Measurements from ENCODE around the gene CLIC4.
A peak's percentile ranks its signal among the peaks of the same experiment; 100 is the strongest.

The CLIC4 gene

DNA sequence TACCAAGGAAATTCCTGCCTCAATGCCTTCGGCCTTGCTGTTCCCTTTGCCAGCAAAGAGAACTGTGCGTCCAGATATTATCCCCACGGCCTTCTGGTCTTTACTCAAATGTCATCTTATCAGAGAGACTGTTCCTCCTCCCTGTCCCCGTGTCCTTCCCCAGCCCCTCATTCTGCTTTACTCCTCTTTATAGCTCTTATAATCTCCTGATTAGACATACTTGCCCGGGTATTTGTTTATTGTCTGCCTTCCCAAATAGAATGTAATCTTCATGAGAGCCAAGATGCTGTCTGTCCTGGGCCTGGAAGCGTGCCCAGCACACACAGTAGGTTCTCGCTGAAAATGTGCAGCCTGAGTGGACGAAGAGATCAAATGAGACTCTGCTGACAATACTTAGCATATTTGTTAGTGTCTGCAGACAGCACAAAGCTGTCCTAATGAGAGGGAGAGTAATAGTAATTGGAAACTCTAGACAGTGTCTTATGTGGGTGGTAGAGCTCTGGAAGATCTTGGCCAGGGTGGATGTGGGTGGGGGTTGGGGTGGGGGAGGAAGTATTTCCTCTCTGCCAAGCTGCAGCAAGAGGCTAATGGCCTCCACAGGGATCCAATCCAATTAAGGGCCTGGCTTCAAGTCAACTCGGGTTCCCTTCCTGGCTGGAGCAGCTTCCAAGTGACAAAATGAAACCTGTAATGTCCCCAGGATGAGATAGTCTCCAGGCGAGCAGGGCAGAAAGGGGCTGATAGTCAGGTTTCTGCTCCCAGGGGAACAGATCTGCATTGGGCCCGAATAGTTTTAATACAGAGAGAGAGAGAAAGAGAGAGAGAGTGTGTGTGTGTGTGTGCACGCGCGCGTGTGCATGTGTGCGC lies 9.5 kb upstream of the CLIC4 start:
- Histone ChIP-seq H3K27ac (ENCODE audit: low read depth, low read length, severe bottlenecking) (peak overlapping the region; percentile 75), H3K4me1 (ENCODE audit: control insufficient read depth, insufficient read depth, low read length, poor library complexity, severe bottlenecking) (peaks cover 14% of the 10 kb centered on the region), H3K36me3 (ENCODE audit: control insufficient read depth, insufficient read depth, low read length) (no peaks in the 10 kb centered on the region), H3K4me3 (ENCODE audit: extremely low read depth, insufficient read depth, low read length, poor library complexity, severe bottlenecking) (no peak overlapping the region), H3K9me3 (ENCODE audit: control insufficient read depth, low read length) (no peaks in the 10 kb centered on the region)
- WGBS, 2 experiments (ENCODE audit: insufficient coverage in 2 of 2): 58 to 68% methylated on average over 10 to 16 of the region's 16 CpGs

DNA sequence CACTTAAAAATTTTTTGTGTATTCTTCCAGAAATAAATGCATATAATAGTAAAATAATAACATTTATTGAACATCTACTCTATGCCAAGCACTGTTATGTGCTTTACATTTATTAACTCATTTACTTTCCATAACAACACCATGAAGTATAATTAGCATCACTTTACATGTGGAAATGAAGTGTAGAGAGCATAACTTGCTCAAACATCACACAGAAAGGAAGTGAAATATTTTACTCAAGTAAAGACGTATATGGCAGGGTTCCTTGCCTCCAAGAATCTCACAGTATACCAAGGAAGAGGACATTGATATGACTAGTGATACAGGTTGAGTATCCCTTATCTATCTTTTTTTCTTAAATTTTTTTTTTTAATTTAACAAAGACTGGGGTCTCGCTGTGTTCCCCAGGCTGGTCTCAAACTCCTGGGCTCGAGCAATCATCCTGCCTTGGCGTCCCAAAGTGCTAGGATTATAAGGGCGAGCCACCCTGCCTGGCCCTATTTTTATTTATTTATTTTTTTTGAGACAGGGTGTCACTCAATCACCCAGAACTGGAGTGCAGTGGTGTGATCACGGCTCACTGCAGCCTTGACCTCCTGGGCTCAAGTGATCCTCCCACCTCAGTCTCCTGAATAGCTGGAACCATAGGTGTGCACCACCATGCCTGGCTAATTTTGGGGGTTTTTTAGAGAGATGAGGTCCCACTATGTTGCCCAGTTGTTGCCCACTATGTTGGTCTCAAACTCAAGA lies 7.7 kb upstream of the CLIC4 start:
- Histone ChIP-seq H3K36me3 (ENCODE audit: control insufficient read depth, insufficient read depth, low read length) (no peaks in the 10 kb centered on the region), H3K4me1 (ENCODE audit: control insufficient read depth, insufficient read depth, low read length, poor library complexity, severe bottlenecking) (peaks cover 17% of the 10 kb centered on the region), H3K27ac (ENCODE audit: low read depth, low read length, severe bottlenecking) (no peak overlapping the region), H3K9me3 (ENCODE audit: control insufficient read depth, low read length) (no peaks in the 10 kb centered on the region), H3K4me3 (ENCODE audit: extremely low read depth, insufficient read depth, low read length, poor library complexity, severe bottlenecking) (no peak overlapping the region)
- WGBS, 2 experiments (ENCODE audit: insufficient coverage in 2 of 2): 80 to 100% methylated on average over 1 of the region's 6 CpGs

DNA sequence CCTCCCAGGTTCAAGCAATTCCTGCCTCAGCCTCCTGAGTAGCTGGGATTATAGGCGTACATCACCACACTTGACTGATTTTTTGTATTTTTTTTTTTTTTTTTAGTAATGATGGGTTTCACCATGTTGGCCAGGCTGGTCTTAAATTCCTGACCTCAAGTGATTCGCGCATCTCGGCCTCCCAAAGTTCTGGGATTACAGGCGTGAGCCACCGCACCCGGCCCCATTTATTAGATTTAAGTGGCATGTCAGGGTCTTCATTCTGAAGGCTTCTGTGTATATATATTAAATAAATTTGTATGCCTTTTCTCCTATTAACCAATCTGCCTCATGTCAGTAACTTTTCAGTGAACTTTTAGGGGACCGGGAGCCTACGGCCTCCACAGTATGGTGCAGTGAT lies 6.0 kb upstream of the CLIC4 start:
- H3K4me3 ChIP-seq (ENCODE audit: extremely low read depth, insufficient read depth, low read length, poor library complexity, severe bottlenecking): no peak overlapping the region
- no peak overlapping the region for H3K27ac ChIP-seq (ENCODE audit: low read depth, low read length, severe bottlenecking)
- no peaks in the 10 kb centered on the region for H3K36me3 ChIP-seq (ENCODE audit: control insufficient read depth, insufficient read depth, low read length)
- 86 to 93% methylated on average over 2 to 5 of the region's 9 CpGs for WGBS, 2 experiments (ENCODE audit: insufficient coverage in 2 of 2)
- no peaks in the 10 kb centered on the region for H3K9me3 ChIP-seq (ENCODE audit: control insufficient read depth, low read length)
- H3K4me1 ChIP-seq (ENCODE audit: control insufficient read depth, insufficient read depth, low read length, poor library complexity, severe bottlenecking): peaks cover 32% of the 10 kb centered on the region

DNA sequence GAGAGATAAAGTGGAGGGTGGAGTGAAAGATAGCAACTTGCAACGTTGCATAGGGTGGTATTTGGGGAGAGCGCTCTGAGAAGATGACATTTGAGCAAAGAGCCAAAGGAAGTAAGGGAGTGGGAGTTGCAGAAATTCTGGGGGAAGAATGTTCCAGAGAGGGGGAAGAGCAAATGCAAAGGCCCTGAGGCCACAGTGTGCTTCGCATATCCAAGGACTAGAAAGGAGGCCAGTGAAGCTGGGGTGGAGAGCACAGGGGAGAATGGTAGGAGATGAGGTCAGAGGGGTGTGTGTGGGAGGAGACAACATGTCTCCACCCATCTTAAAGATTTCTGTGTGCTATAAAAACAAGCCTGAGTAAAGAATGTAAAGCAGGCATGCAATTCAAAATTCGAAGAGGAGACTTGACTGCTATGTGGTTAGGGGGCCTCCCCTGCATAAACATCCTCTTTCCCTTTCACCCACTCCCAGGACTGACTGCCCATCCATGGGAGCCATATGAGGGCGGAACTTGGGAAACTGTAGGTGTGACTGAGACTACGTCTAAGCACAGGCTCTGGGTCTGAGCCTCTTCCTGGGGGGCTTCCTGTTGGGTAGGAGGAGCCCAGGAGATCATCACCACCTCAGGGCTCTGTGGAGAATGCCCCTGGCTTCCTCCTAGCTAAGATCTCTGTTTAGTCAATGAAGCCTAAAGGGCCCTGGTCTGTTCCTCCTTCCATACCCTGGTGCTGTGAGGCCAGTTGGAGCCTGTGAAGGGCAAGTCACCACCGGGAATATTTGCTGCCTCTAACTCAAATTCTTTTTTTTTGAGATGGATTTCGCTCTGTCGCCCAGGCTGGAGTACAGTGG lies 2.9 kb upstream of the CLIC4 start:
- Histone ChIP-seq H3K4me3 (ENCODE audit: extremely low read depth, insufficient read depth, low read length, poor library complexity, severe bottlenecking) (no peak overlapping the region), H3K4me1 (ENCODE audit: control insufficient read depth, insufficient read depth, low read length, poor library complexity, severe bottlenecking) (peaks cover 20% of the 10 kb centered on the region), H3K27ac (ENCODE audit: low read depth, low read length, severe bottlenecking) (peak overlapping the region; percentile 81), H3K36me3 (ENCODE audit: control insufficient read depth, insufficient read depth, low read length) (peaks cover 3% of the 10 kb centered on the region), H3K9me3 (ENCODE audit: control insufficient read depth, low read length) (no peaks in the 10 kb centered on the region)
- WGBS, 2 experiments (ENCODE audit: insufficient coverage in 2 of 2): 68 to 74% methylated on average over 8 of the region's 9 CpGs

DNA sequence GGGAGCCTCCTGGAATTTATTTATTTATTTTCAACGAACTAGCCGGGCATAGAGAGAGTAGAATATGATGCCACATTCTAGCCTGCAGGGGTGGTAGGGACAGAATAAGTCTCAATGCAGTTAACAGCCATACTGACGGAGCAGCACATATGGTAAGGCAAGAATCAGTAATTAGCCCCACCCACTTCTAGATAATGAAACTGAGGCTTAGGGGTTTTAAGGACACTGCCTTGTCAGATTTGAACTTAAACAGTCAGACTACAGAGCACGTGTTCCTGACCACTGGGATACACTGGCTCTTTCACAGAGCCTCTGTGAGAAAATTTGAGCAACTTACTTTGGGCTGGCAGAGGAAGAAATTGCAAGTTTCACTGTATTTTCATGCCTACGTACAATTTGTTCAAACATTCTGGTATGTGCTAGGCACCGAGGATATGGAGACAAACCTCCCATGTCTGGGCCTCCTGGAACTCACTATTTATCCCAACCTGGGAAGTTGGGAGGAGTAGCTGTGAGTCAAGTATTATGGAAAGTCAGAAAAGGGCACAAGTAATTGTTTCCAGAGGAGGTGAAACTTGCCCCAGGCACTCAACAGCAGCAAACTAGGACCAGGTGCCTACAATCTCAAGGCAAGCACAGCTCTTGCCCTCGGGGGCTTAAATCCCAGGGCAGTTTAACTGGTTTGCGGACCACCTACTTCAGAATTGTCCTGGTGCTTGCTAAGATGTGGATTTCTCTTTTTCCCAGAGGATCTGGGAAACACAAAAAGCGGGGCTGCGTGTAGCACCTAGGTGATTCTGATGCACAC lies 1.6 kb upstream of the CLIC4 start:
- peaks cover 26% of the 10 kb centered on the region for H3K4me1 ChIP-seq (ENCODE audit: control insufficient read depth, insufficient read depth, low read length, poor library complexity, severe bottlenecking)
- H3K27ac ChIP-seq (ENCODE audit: low read depth, low read length, severe bottlenecking): peak overlapping the region; percentile 74
- H3K4me3 ChIP-seq (ENCODE audit: extremely low read depth, insufficient read depth, low read length, poor library complexity, severe bottlenecking): no peak overlapping the region
- H3K36me3 ChIP-seq (ENCODE audit: control insufficient read depth, insufficient read depth, low read length): peaks cover 14% of the 10 kb centered on the region
- 67 to 74% methylated on average over 9 to 10 of the region's 10 CpGs for WGBS, 2 experiments (ENCODE audit: insufficient coverage in 2 of 2)
- H3K9me3 ChIP-seq (ENCODE audit: control insufficient read depth, low read length): no peaks in the 10 kb centered on the region

DNA sequence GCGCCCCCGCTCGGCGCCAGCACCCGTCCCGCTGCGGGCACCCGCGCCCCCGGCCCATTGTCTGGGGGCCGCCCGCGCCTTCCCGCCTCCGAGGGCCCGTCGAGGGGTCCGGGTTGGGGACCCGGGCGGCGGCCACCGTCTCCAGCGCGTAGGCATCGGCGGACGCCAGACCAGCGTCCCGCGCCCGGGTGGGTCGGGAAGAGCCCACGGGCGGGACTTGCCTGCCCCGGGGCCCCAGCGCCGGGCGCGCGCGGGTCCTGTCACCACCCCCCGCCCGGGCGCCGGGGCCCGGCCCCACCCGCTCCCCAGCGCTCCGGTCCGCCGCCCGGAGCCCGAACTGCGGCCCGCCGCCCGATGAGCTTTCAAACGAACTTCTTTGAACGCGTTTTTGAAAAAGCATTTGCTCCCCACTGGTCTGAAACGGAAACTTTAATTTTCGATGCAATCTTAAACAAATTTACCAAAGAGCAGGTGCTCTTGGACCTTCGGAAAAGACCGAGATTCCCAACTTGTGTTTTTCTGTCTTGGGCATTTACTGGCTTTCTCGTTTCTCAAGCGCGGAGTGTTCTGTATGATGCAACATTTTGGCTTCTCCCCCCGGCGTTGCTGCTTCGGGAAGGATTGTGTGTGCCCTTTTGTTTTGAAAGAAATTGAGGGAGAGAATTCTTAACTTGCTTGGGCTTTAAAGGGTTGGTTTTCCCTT lies 615 bp downstream of the CLIC4 start:
- Histone ChIP-seq H3K36me3 (ENCODE audit: control insufficient read depth, insufficient read depth, low read length) (peaks cover 35% of the 10 kb centered on the region), H3K27ac (ENCODE audit: low read depth, low read length, severe bottlenecking) (peak overlapping the region; percentile 86), H3K4me1 (ENCODE audit: control insufficient read depth, insufficient read depth, low read length, poor library complexity, severe bottlenecking) (peaks cover 33% of the 10 kb centered on the region), H3K9me3 (ENCODE audit: control insufficient read depth, low read length) (no peaks in the 10 kb centered on the region), H3K4me3 (ENCODE audit: extremely low read depth, insufficient read depth, low read length, poor library complexity, severe bottlenecking) (peak overlapping the region; percentile 90)
- 0% methylated on average over 52 to 57 of the region's 70 CpGs for WGBS, 2 experiments (ENCODE audit: insufficient coverage in 2 of 2)

DNA sequence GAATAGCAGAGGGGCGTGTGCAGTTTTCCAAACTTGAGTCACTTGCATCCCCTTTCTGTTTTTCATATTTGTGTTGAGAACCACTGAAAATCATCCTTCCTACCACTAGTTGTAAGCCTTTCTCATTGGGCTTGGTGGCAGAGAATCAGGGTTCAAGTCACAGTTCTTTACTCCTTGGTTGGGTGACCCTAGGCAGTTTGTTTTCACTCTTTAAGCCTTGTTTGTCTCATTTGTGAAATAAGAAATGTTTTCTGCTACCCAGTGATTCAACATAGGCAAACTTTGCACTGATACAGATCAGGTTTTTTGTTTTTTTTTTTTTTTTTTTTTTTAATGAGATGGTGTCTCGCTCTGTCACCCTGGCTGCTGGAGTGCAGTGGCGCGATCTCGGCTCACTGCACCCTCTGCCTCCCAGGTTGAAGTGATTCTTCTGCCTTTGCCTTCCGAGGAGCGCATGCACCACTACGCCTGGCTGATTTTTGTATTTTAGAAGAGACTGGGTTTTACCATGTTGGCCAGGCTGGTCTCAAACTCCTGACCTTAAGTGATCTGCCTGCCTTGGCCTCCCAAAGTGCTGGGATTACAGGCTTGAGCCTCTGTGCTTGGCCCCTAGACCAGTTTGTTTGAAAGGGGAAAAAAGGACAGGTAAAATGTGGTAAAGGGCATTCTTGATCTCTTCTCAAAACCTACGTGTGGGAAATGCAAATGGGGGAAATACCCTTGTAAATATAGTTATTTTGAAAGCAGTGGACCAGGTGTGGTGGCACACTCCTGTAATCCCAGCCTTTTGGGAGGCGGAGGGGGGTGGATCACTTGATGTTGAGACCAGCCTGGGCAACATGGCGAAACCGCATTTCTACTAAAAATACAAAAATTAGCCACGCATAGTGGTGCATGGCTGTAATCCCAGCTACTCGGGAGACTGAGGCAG lies 3.2 kb downstream of the CLIC4 start:
- WGBS, 2 experiments (ENCODE audit: insufficient coverage in 2 of 2): 88 to 98% methylated on average over 6 to 10 of the region's 14 CpGs
- H3K4me1 ChIP-seq (ENCODE audit: control insufficient read depth, insufficient read depth, low read length, poor library complexity, severe bottlenecking): peaks cover 30% of the 10 kb centered on the region
- H3K27ac ChIP-seq (ENCODE audit: low read depth, low read length, severe bottlenecking): no peak overlapping the region
- no peak overlapping the region for H3K4me3 ChIP-seq (ENCODE audit: extremely low read depth, insufficient read depth, low read length, poor library complexity, severe bottlenecking)
- no peaks in the 10 kb centered on the region for H3K9me3 ChIP-seq (ENCODE audit: control insufficient read depth, low read length)
- peaks cover 40% of the 10 kb centered on the region for H3K36me3 ChIP-seq (ENCODE audit: control insufficient read depth, insufficient read depth, low read length)

DNA sequence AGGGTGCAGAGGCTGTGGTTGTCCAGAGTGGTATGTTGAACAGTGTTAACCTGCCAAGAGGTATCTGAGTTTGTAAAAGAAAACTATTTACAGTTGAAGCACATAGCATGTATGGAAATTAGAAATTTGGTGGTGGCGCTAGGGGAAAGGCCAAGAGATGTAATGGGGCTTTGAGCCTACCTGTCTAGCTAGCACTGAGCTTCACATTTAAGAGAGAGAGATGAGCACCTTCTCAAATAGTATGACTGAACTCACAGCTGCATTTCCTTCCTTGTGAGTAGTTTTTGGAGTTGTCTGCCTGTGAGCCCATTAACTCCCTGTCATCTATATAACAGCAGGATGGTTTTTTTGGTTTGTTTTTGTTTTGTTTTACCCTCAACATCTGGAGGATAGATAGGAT lies 4.0 kb downstream of the CLIC4 start:
- WGBS, 2 experiments (ENCODE audit: insufficient coverage in 2 of 2): 90% methylated on average over 1 of the region's 1 CpG; no CpG with 5 or more reads in 1 of the 2 experiments
- no peaks in the 10 kb centered on the region for H3K9me3 ChIP-seq (ENCODE audit: control insufficient read depth, low read length)
- peaks cover 40% of the 10 kb centered on the region for H3K36me3 ChIP-seq (ENCODE audit: control insufficient read depth, insufficient read depth, low read length)
- H3K4me1 ChIP-seq (ENCODE audit: control insufficient read depth, insufficient read depth, low read length, poor library complexity, severe bottlenecking): peaks cover 28% of the 10 kb centered on the region
- H3K27ac ChIP-seq (ENCODE audit: low read depth, low read length, severe bottlenecking): no peak overlapping the region
- H3K4me3 ChIP-seq (ENCODE audit: extremely low read depth, insufficient read depth, low read length, poor library complexity, severe bottlenecking): no peak overlapping the region

DNA sequence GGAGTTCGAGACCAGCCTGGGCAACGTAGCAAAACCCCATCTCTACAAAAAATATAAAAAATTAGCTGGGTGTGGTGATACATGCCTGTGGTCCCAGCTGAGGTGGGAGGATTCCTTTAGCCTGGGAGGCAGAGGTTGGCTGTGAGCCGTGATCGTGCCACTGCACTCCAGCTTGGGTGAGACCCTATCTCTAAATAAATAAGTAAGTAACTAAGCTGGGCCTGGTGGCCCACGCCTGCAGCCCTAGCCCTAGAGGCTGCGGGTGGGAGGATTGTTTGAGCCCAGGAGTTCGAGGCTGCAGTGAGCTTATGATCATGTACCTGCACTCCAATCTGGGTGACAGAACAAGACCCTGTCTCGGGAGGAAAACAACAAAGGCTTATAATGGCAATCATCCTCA lies 4.6 kb downstream of the CLIC4 start:
- no peaks in the 10 kb centered on the region for H3K9me3 ChIP-seq (ENCODE audit: control insufficient read depth, low read length)
- 90 to 100% methylated on average over 3 to 5 of the region's 8 CpGs for WGBS, 2 experiments (ENCODE audit: insufficient coverage in 2 of 2)
- H3K4me3 ChIP-seq (ENCODE audit: extremely low read depth, insufficient read depth, low read length, poor library complexity, severe bottlenecking): no peak overlapping the region
- H3K4me1 ChIP-seq (ENCODE audit: control insufficient read depth, insufficient read depth, low read length, poor library complexity, severe bottlenecking): peaks cover 28% of the 10 kb centered on the region
- H3K36me3 ChIP-seq (ENCODE audit: control insufficient read depth, insufficient read depth, low read length): peaks cover 40% of the 10 kb centered on the region
- H3K27ac ChIP-seq (ENCODE audit: low read depth, low read length, severe bottlenecking): no peak overlapping the region

Data from mesodermal cell (in vitro differentiated cells).